CD4-positive, alpha-beta T cell treated with Interleukin-1 beta for 1 hour (primary cell): ENCODE measurements around the gene CLIP4.

ENCODE experiments used
- DNase-seq, 2 donors: peaks; one replicate each; pipeline ENCODE4 v3.0.0-alpha.2; 2020 to 2022

CLIP4 gene

GRCh38 chr2:29192526-29192925 lies 77.3 kb downstream of the CLIP4 start:
- DNase-seq = no peak

GRCh38 chr2:29193111-29193510 lies 77.9 kb downstream of the CLIP4 start:
- no peak for DNase-seq

- no peak for DNase-seq
Measured at GRCh38 chr2:29193681-29194080, 78.5 kb downstream of the CLIP4 start.

GRCh38 chr2:29195796-29196195 lies 80.6 kb downstream of the CLIP4 start:
- DNase-seq = no peak

- peak; percentile 67 to 75 for DNase-seq
Measured at GRCh38 chr2:29196792-29197788, 81.9 kb downstream of the CLIP4 start.

- DNase-seq = no peak
Measured at GRCh38 chr2:29201979-29202378, 86.8 kb downstream of the CLIP4 start.

GRCh38 chr2:29202819-29203495 lies 87.7 kb downstream of the CLIP4 start:
- DNase-seq = no peak

GRCh38 chr2:29206941-29207340 lies 91.7 kb downstream of the CLIP4 start:
- no peak for DNase-seq

GRCh38 chr2:29207352-29208148 lies 92.3 kb downstream of the CLIP4 start:
- DNase-seq = no peak

GRCh38 chr2:29209551-29209950 lies 94.3 kb downstream of the CLIP4 start:
- DNase-seq = no peak

GRCh38 chr2:29212009-29212408 lies 96.8 kb downstream of the CLIP4 start:
- DNase-seq = no peak

GRCh38 chr2:29213888-29214291 lies 98.7 kb downstream of the CLIP4 start:
- no peak for DNase-seq

GRCh38 chr2:29215073-29215472 lies 99.9 kb downstream of the CLIP4 start:
- no peak for DNase-seq

GRCh38 chr2:29215739-29216608 lies 100.8 kb downstream of the CLIP4 start:
- DNase-seq = no peak

- no peak for DNase-seq
Measured at GRCh38 chr2:29216609-29216909, 101.3 kb downstream of the CLIP4 start.

GRCh38 chr2:29218071-29218470 lies 102.9 kb downstream of the CLIP4 start:
- no peak for DNase-seq

- DNase-seq = no peak
Measured at GRCh38 chr2:29218550-29219125, 103.4 kb downstream of the CLIP4 start.

GRCh38 chr2:29219374-29219773 lies 104.2 kb downstream of the CLIP4 start:
- no peak for DNase-seq

GRCh38 chr2:29220506-29221270 lies 105.5 kb downstream of the CLIP4 start:
- no peak for DNase-seq

- DNase-seq = no peak
Measured at GRCh38 chr2:29222381-29223179, 107.4 kb downstream of the CLIP4 start.
